ENCODE measurements around the gene ESR2. TPM values are rescaled to one million over a fixed set of nuclear protein-coding genes. Genes with fewer than 3 reads are reported as not detected.

ESR2 gene
- total RNA-seq: under 0.01 and 0.19 TPM in 2 replicates

GRCh38 chr14:64293976-64294671 lies at the start of gene ESR2:
Gene ESR2, minus strand, starts transcription at chr14:64294371. Its CDS starts 11,386 bp downstream, at chr14:64282985.

Other genes with a start within 250 kb of the ESR2 start
- gene MTHFD1, start 94.0 kb upstream of the ESR2 start, total RNA-seq: 32.4 and 92.6 TPM in 2 replicates
- gene AKAP5, start 171.1 kb upstream of the ESR2 start, total RNA-seq: 0.56 and 0.58 TPM in 2 replicates
- gene ZBTB25, start 209.5 kb upstream of the ESR2 start, total RNA-seq: 4.0 and 7.6 TPM in 2 replicates
- 40.8 and 60.9 TPM in 2 replicates for gene ZBTB1, start 210.4 kb upstream of the ESR2 start, total RNA-seq
- gene HSPA2, start 246.4 kb upstream of the ESR2 start, total RNA-seq: 2.3 and 5.9 TPM in 2 replicates

Data from regular cardiac myocyte (primary cell).